Spleen (tissue), 11 donors: ENCODE measurements around the gene JARID2. TPM values are rescaled to one million over a fixed set of nuclear protein-coding genes. Genes with fewer than 3 reads are reported as not detected.

Source experiments
- DNase-seq: peaks from one replicate; pipeline ENCODE4 v3.0.0-alpha.2; 2020
- H3K27ac ChIP-seq, 8 donors: fragments of 200-600 bp; sonication (generic) in 7 of 8; 1 replicate in 4 of 8; 2 replicates in 4 of 8; pipeline versions ENCODE4 v1.5.0 to v1.8.0; 2016 to 2021; ENCODE audit warnings: inconsistent platforms in 4 of 8, mild to moderate bottlenecking in 4 of 8, moderate library complexity in 1 of 8
- H3K27me3 ChIP-seq, 7 donors: fragments of 200-600 bp; sonication (generic) in 6 of 7; replicated peaks in 1 of 7; 1 replicate in 4 of 7; 2 replicates in 3 of 7; pipeline versions ENCODE4 v1.5.0 to v1.8.0; 2016 to 2021; ENCODE audit warnings: inconsistent platforms in 3 of 7, mild to moderate bottlenecking in 1 of 7
- H3K36me3 ChIP-seq, 6 donors: fragments of 200-600 bp; sonication (generic) in 5 of 6; 1 replicate in 4 of 6; 2 replicates in 2 of 6; pipeline versions ENCODE4 v1.5.0 to v1.8.0; 2016 to 2021; ENCODE audit warnings: inconsistent platforms in 2 of 6
- H3K4me1 ChIP-seq, 6 donors: fragments of 200-600 bp; sonication (generic) in 5 of 6; 1 replicate in 3 of 6; 2 replicates in 3 of 6; pipeline versions ENCODE4 v1.5.0 to v1.8.0; 2016 to 2021; ENCODE audit warnings: inconsistent platforms in 3 of 6
- H3K4me3 ChIP-seq, 8 donors: fragments of 200-600 bp; sonication (generic) in 7 of 8; 1 replicate in 4 of 8; 2 replicates in 4 of 8; pipeline versions ENCODE4 v1.5.0 to v1.8.0; 2016 to 2021; ENCODE audit warnings: inconsistent platforms in 4 of 8, mild to moderate bottlenecking in 4 of 8, moderate library complexity in 2 of 8
- H3K9me3 ChIP-seq, 8 donors: fragments of 200-600 bp; sonication (generic) in 7 of 8; 1 replicate in 4 of 8; 2 replicates in 4 of 8; pipeline versions ENCODE4 v1.5.0 to v1.8.0; 2016 to 2021; ENCODE audit warnings: inconsistent platforms in 4 of 8
- CTCF ChIP-seq, 11 experiments: fragments of 200-600 bp in 7 of 11; fragments of 450-650 bp in 4 of 11; sonication (generic) in 4 of 11; IDR thresholded peaks in 8 of 11; conservative IDR thresholded peaks in 3 of 11; 1 replicate in 7 of 11; 2 replicates in 4 of 11; pipeline versions ENCODE4 v1.4.0 to v1.8.0; 2016 to 2021; ENCODE audit warnings: antibody characterized with exemption in 11 of 11, inconsistent platforms in 4 of 11, mild to moderate bottlenecking in 1 of 11
- POLR2A ChIP-seq, 3 donors: fragments of 450-650 bp; IDR thresholded peaks; one replicate each; pipeline ENCODE4 v1.5.1; 2017; ENCODE audit warnings: antibody characterized with exemption in 3 of 3, mild to moderate bottlenecking in 1 of 3
- POLR2AphosphoS5 ChIP-seq, 3 donors: sonication (generic); formaldehyde crosslinking; IDR thresholded peaks; one replicate each; pipeline ENCODE4 v1.5.1; 2017; ENCODE audit warnings: antibody characterized with exemption in 3 of 3
- WGBS, 5 donors: extraction: QIAGEN DNeasy Blood & Tissue Kit in 3 of 5; methylation state at CpG; one replicate each; pipeline versions ENCODE4 v1.1.5 to v1.1.7; 2013 to 2018; 5-methylcytosine and 5-hydroxymethylcytosine counted together
- intact Hi-C: fragments of 100-400 bp; cut with DNase I; formaldehyde crosslinking; loops from one replicate; pipeline ENCODE4 v1.15.0; 2023; ENCODE audit warnings: low total_unique reads
- polyA plus RNA-seq, 3 donors: library from polyadenylated mRNA; stranded (reverse); fragments of 200-250 nt; gene quantifications; one replicate each; pipeline ENCODE4 v1.2.1, GENCODE V29; 2013
- total RNA-seq, 7 donors: library from RNA; depleted of rRNA in 3 of 7; stranded (reverse); fragments of >200 nt in 3 of 7; fragmentation: NEBNext Ultra II Directional in 4 of 7; extraction: Animal tissue kit (Norgen Biotek cat#: 25700) in 4 of 7; gene quantifications; one replicate each; pipeline versions ENCODE4 v1.1.0 to v1.2.1, GENCODE V29; 2016 to 2021
- donor health status: healthy with polysubstance abuse.
- donor health status: DM: no; HTN: no; CAD: no; lungs with moderate emphysema.
- donor health status: DM: no; HTN: no; CAD: no.
- donor health status: Bipolar disorder and iron deficiency.
- donor health status: healthy.
- donor health status: DM: no; HTN: no; CAD: no.
- donor health status: DM: yes; HTN: yes; CAD: no.

Gene JARID2
- total and polyA plus RNA-seq, 10 donors: 4.4 to 27.1 (median 20.6) TPM

- no peak for TF ChIP-seq POLR2A (IDR thresholded peaks at IDR 0.05)
- TF ChIP-seq POLR2AphosphoS5 (IDR thresholded peaks at IDR 0.05): no peak
- 83 to 88% (median 86%) methylated on average over 13 of the region's 13 CpGs for WGBS, 5 donors
- DNase-seq: no peak
- Histone ChIP-seq H3K36me3 (no peaks in the 10 kb centered on the region), H3K4me1 (peaks cover 63 to 100% (median 84%) of the 10 kb centered on the region in 6 donors), H3K27me3 (no peaks in the 10 kb centered on the region), H3K9me3 (no peaks in the 10 kb centered on the region), H3K27ac (peak overlapping the region in 1 of 8 donors; percentile 74), H3K4me3 (no peak overlapping the region)
- intact Hi-C loops: no loop called here
Measured at GRCh38 chr6:15263780-15264374, 18.0 kb downstream of the JARID2 start.

- Histone ChIP-seq H3K36me3 (no peaks in the 10 kb centered on the region), H3K27me3 (no peaks in the 10 kb centered on the region), H3K27ac (peak overlapping the region in 4 of 8 donors; percentile 41 to 74 (median 56)), H3K4me1 (peaks cover 63 to 100% (median 84%) of the 10 kb centered on the region in 6 donors), H3K9me3 (no peaks in the 10 kb centered on the region), H3K4me3 (no peak overlapping the region)
- DNase-seq: no peak
- intact Hi-C loops: no loop called here
- 51 to 75% (median 70%) methylated on average over 3 of the region's 3 CpGs for WGBS, 5 donors
- TF ChIP-seq CTCF (IDR thresholded peaks at IDR 0.05 in 8 of 11, conservative IDR thresholded peaks at IDR 0.05 in 3 of 11) (no peak), POLR2AphosphoS5 (IDR thresholded peaks at IDR 0.05) (no peak), POLR2A (IDR thresholded peaks at IDR 0.05) (no peak)
Measured at GRCh38 chr6:15264412-15264811, 18.5 kb downstream of the JARID2 start.

- H3K4me1 ChIP-seq: peaks cover 58 to 100% (median 85%) of the 10 kb centered on the region in 6 donors
- peak overlapping the region in 6 of 8 donors; percentile 33 to 74 (median 45) for H3K27ac ChIP-seq
- WGBS, 5 donors: 29 to 34% (median 32%) methylated on average over 7 of the region's 7 CpGs
- no peak for TF ChIP-seq POLR2A (IDR thresholded peaks at IDR 0.05)
- no peak for TF ChIP-seq POLR2AphosphoS5 (IDR thresholded peaks at IDR 0.05)
- TF ChIP-seq CTCF (IDR thresholded peaks at IDR 0.05 in 8 of 11, conservative IDR thresholded peaks at IDR 0.05 in 3 of 11): no peak
- intact Hi-C loops: no loop called here
- H3K9me3 ChIP-seq: no peaks in the 10 kb centered on the region
- H3K4me3 ChIP-seq: peak overlapping the region in 1 of 8 donors; percentile 28
- DNase-seq: no peak
- H3K36me3 ChIP-seq: no peaks in the 10 kb centered on the region
- H3K27me3 ChIP-seq: no peaks in the 10 kb centered on the region
Measured at GRCh38 chr6:15264902-15265761, 19.3 kb downstream of the JARID2 start.

GRCh38 chr6:15265787-15266186 lies 19.9 kb downstream of the JARID2 start:
- H3K4me3 ChIP-seq: peak overlapping the region in 1 of 8 donors; percentile 28
- TF ChIP-seq POLR2AphosphoS5 (IDR thresholded peaks at IDR 0.05) (no peak), CTCF (IDR thresholded peaks at IDR 0.05 in 8 of 11, conservative IDR thresholded peaks at IDR 0.05 in 3 of 11) (no peak), POLR2A (IDR thresholded peaks at IDR 0.05) (no peak)
- intact Hi-C loops: no loop called here

More at GRCh38 chr6:15265787-15266186, 19.9 kb downstream of the JARID2 start:
- no peaks in the 10 kb centered on the region for H3K9me3 ChIP-seq
- DNase-seq: no peak
- peak overlapping the region in 7 of 8 donors; percentile 1 to 74 (median 42) for H3K27ac ChIP-seq
- 23 to 43% (median 33%) methylated on average over 5 of the region's 5 CpGs for WGBS, 5 donors
- H3K27me3 ChIP-seq: no peaks in the 10 kb centered on the region
- H3K4me1 ChIP-seq: peaks cover 53 to 99% (median 80%) of the 10 kb centered on the region in 6 donors
- no peaks in the 10 kb centered on the region for H3K36me3 ChIP-seq
